Tibial nerve (tissue), 4 donors: ENCODE measurements around the gene TUBB4A. TPM values are rescaled to one million over a fixed set of nuclear protein-coding genes. Genes with fewer than 3 reads are reported as not detected.

ENCODE experiments used
- DNase-seq, 2 donors: peaks; one replicate each; pipeline ENCODE4 v3.0.0-alpha.2; 2019; ENCODE audit warnings: low spot score in 2 of 2
- H3K27ac ChIP-seq, 4 donors: fragments of 200-600 bp; sonication (generic) in 3 of 4; one replicate each; pipeline ENCODE4 v1.5.1; 2017 to 2019; ENCODE audit warnings: mild to moderate bottlenecking in 1 of 4
- H3K27me3 ChIP-seq, 2 donors: fragments of 200-600 bp; sonication (generic) in 1 of 2; one replicate each; pipeline versions ENCODE4 v1.5.1 to v1.6.0; 2017 to 2019
- H3K36me3 ChIP-seq, 3 donors: fragments of 200-600 bp; sonication (generic); one replicate each; pipeline ENCODE4 v1.5.1; 2018 to 2019
- H3K4me1 ChIP-seq, 4 donors: fragments of 200-600 bp; sonication (generic) in 3 of 4; one replicate each; pipeline ENCODE4 v1.5.1; 2017 to 2019
- H3K4me3 ChIP-seq, 4 donors: fragments of 200-600 bp; sonication (generic) in 3 of 4; one replicate each; pipeline ENCODE4 v1.5.1; 2017 to 2019; ENCODE audit warnings: mild to moderate bottlenecking in 1 of 4, moderate library complexity in 1 of 4
- H3K9me3 ChIP-seq, 4 donors: fragments of 200-600 bp; sonication (generic) in 3 of 4; one replicate each; pipeline ENCODE4 v1.5.1; 2017 to 2019
- CTCF ChIP-seq, 5 experiments: fragments of 200-600 bp in 3 of 5; fragments of 450-650 bp in 2 of 5; sonication (generic) in 3 of 5; IDR thresholded peaks; one replicate each; pipeline ENCODE4 v1.5.1; 2016 to 2019; ENCODE audit warnings: antibody characterized with exemption in 5 of 5, mild to moderate bottlenecking in 3 of 5, moderate library complexity in 2 of 5
- EP300 ChIP-seq, 2 donors: sonication (generic); formaldehyde crosslinking; IDR thresholded peaks; one replicate each; pipeline ENCODE4 v1.6.1; 2017; ENCODE audit warnings: antibody characterized with exemption in 2 of 2, mild to moderate bottlenecking in 1 of 2
- POLR2A ChIP-seq, 2 donors: fragments of 450-650 bp; IDR thresholded peaks; one replicate each; pipeline ENCODE4 v1.6.1; 2017; ENCODE audit warnings: antibody characterized with exemption in 2 of 2, mild to moderate bottlenecking in 2 of 2, moderate library complexity in 2 of 2
- WGBS, 2 donors: methylation state at CpG; one replicate each; pipeline ENCODE4 v1.1.5; 2018; 5-methylcytosine and 5-hydroxymethylcytosine counted together
- total RNA-seq, 4 donors: library from RNA; depleted of rRNA; stranded (reverse); fragments of >200 nt; gene quantifications; one replicate each; pipeline ENCODE4 v1.1.0, GENCODE V29; 2016

The TUBB4A gene
- total RNA-seq, 4 donors from 2014 or later = 10.8 to 31.0 (median 22.1) TPM

DNA sequence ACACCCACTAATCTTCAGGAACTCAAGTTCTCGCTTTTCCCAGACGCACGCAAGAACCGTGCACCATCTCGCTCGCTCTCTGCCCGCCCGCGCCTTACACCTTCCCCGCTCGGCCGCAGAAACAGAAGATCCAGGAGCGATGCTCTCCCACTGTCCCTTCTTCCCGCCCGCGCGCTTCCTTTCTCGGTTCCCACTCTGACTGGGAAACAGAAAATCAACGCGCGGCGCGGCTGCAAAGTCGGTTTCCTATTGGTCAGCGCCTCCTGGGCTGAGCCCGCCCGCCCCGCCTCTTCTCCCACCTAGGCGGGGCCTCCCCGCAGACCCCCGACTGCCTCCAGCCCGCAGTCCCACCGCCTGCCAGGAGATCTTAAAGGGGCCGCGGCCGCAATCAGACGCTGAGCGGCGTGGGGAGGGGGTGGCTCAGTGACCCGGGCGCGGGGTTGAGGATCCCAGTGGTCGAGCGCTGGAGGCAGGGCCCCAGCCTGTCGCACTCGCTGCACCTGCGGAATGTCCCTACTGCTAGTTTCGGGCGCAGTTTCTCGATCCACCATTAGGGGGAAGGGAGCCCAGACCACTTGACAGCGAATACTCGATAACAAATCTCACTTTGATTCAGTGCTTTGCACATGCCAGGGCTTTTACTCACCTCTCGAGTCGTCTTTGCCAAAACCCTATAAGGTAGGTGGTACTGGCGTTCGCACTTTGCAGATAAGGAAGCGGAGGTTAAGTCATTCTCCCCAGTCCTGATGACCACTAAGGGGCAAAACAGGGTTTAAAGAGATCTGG, 41.8 kb downstream of the TUBB4A start:
- 1% methylated on average over 41 to 56 of the region's 57 CpGs for WGBS, 2 donors

DNA sequence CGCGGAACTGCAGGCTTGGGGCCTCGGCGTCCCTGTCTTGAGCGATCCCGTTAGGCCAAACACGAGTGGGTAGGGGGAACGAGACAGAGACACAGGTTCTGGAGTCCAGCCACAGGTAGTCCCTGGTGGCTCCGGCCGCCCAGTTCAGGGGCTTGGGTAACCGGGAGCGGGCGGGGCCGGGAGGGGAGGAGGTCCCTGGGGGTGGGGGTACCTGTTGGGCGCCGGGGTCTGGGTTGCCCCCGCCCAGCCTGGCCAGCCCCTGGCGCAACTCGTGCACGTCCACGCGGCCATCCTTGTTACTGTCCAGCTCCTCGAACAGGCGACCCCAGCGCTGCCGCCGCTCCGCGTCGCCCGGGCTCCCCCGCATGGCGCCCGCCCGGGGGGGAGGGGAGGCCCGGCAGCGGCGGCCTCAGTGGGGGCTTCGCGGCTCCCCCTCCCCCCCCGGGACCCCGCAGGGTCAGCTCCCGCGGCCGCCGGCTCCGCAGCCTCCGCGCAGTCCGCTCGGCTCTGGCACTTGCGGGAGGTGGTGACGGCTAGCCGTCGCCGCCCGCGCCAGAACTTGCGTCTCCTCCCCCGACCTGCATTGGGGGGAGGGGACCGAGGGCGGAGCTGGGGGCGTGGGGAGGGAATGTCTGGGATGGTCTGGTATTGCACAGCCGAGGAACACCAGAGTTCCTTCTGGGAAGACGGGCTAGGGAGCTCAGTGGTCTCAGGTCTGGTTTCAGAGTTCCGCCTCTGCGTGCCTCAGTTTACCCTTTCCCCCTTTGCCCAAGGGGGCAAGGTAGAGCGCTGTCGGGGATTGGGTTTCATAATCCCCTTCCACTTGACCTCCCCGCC, 42.6 kb downstream of the TUBB4A start, which contains the start of gene SLC25A23:
Gene SLC25A23 (minus strand): TSS at position 531 of the 837 bp plus-strand sequence. CDS start 164 bp downstream, at position 367.
- TF ChIP-seq CTCF (IDR thresholded peaks at IDR 0.05) (no peak), EP300 (IDR thresholded peaks at IDR 0.05) (no peak), POLR2A (IDR thresholded peaks at IDR 0.05) (no peak)
- Histone ChIP-seq H3K4me3 (peak within 1 kb of the TSS; percentile 53 to 87 (median 86)), H3K36me3 (peaks cover 0 to 35% (median 1%) of the 10 kb centered on the region in 3 donors), H3K27me3 (peaks cover 0 to 17% of the 10 kb centered on the region in 2 donors), H3K9me3 (peaks cover 0 to 11% (median 0%) of the 10 kb centered on the region in 4 donors), H3K27ac (peak within 1 kb of the TSS; percentile 53 to 85 (median 72)), H3K4me1 (peaks cover 0 to 32% (median 11%) of the 10 kb centered on the region in 4 donors)
- DNase-seq = peak; percentile 32 to 44
- 0 to 1% methylated on average over 30 to 53 of the region's 70 CpGs for WGBS, 2 donors

More for the DNA sequence above, 41.8 kb downstream of the TUBB4A start:
- peak overlapping the region; percentile 53 to 85 (median 72) for H3K27ac ChIP-seq
- H3K9me3 ChIP-seq = peaks cover 0 to 3% (median 0%) of the 10 kb centered on the region in 4 donors
- H3K4me3 ChIP-seq = peak overlapping the region; percentile 53 to 87 (median 86)
- peaks cover 0 to 32% (median 11%) of the 10 kb centered on the region in 4 donors for H3K4me1 ChIP-seq
- H3K27me3 ChIP-seq = peaks cover 0 to 25% of the 10 kb centered on the region in 2 donors
- H3K36me3 ChIP-seq = peaks cover 0 to 27% (median 0%) of the 10 kb centered on the region in 3 donors
- peak; percentile 31 to 54 for TF ChIP-seq EP300 (IDR thresholded peaks at IDR 0.05)
- peak; percentile 49 to 76 (median 56) for TF ChIP-seq CTCF (IDR thresholded peaks at IDR 0.05)
- no peak for TF ChIP-seq POLR2A (IDR thresholded peaks at IDR 0.05)
- peak; percentile 92 to 96 for DNase-seq

DNA sequence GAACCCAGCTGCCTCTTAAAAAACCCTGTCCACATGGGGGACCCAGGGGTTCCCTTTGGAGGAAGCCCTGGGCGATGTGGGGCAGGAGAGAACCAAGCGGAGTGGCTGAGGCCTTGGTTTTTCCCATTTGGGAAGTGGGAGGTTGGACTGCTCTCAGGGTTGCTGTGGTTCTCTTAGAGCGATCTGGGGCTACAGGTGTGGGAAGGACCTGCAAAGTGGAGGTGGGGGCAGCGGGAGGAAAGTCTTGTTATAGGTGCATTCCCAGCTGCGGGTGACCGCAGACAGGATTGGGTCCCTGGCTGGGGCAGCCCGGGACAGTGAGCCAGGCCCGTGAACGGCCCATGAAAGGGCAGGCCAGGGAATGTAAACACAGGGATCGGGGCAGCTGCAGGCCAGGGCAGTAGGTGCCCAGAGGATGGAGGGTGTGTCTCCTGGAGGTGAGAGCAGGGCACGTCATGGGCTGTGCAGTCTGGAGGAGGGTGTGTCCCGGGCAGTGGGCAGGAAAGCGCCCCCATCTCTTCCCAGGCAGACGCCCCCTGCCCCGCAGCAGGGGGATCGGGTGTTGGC, 43.3 kb downstream of the TUBB4A start:
- peaks cover 3 to 42% (median 8%) of the 10 kb centered on the region in 3 donors for H3K36me3 ChIP-seq
- 41 to 43% methylated on average over 13 to 15 of the region's 16 CpGs for WGBS, 2 donors
- H3K9me3 ChIP-seq = peaks cover 0 to 18% (median 0%) of the 10 kb centered on the region in 4 donors
- peaks cover 0 to 25% (median 10%) of the 10 kb centered on the region in 4 donors for H3K4me1 ChIP-seq
- peak overlapping the region; percentile 31 to 85 (median 72) for H3K27ac ChIP-seq
- H3K27me3 ChIP-seq = peaks cover 0 to 10% of the 10 kb centered on the region in 2 donors
- DNase-seq = no peak
- H3K4me3 ChIP-seq = peak overlapping the region; percentile 53 to 87 (median 86)
- TF ChIP-seq POLR2A (IDR thresholded peaks at IDR 0.05) (no peak), CTCF (IDR thresholded peaks at IDR 0.05) (no peak), EP300 (IDR thresholded peaks at IDR 0.05) (no peak)

DNA sequence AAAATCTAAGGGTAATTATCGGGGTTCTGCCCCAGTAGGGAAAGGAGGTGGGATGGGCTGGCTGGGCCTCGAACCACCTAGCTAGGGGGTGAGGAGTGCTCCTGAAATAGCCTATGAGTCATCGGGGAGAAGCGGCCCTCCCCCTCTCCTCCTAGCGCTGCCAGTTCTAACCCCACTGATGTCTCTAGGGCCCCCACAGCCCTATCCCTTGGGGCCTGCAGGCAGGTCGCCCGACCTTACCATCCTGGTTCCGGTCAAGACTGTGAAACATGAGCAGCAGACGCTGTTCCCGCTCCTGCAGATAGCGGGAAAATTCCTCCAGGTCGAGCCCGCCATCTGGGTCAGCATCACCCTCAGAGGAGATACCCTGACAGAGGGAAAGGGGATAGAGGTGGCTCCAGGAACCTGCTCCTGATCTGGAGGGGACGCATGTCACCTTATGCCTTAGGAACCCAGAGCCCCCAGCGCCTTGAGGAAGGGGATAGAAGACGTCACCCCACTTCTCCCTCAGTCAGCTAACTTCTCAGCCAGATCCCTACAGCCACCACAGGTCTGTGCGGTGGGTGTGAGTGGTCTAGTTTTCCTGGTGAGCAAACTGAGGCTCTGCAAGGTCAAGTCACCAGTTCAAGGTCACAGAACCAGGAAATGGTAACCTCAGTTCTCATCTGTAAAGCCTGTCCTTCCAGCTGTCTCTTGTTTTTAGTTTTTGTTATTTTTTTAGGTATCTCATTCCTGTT, 44.0 kb downstream of the TUBB4A start:
- 84 to 85% methylated on average over 17 of the region's 17 CpGs for WGBS, 2 donors
- peak overlapping the region in 2 of 4 donors; percentile 31 to 85 for H3K27ac ChIP-seq
- DNase-seq = no peak
- H3K27me3 ChIP-seq = peaks cover 0 to 3% of the 10 kb centered on the region in 2 donors
- peaks cover 3 to 49% (median 9%) of the 10 kb centered on the region in 3 donors for H3K36me3 ChIP-seq
- no peak for TF ChIP-seq POLR2A (IDR thresholded peaks at IDR 0.05)
- no peak for TF ChIP-seq CTCF (IDR thresholded peaks at IDR 0.05)
- no peak for TF ChIP-seq EP300 (IDR thresholded peaks at IDR 0.05)
- peak overlapping the region in 1 of 4 donors; percentile 86 for H3K4me3 ChIP-seq
- H3K4me1 ChIP-seq = peaks cover 0 to 24% (median 10%) of the 10 kb centered on the region in 4 donors
- H3K9me3 ChIP-seq = peaks cover 0 to 24% (median 0%) of the 10 kb centered on the region in 4 donors
